ENCODE measurements around the gene MARCKS. TPM values are rescaled to one million over a fixed set of nuclear protein-coding genes. Genes with fewer than 3 reads are reported as not detected.

The MARCKS gene
- total and polyA plus RNA-seq, 11 donors: 5.1 to 93.3 (median 17.9) TPM

DNA sequence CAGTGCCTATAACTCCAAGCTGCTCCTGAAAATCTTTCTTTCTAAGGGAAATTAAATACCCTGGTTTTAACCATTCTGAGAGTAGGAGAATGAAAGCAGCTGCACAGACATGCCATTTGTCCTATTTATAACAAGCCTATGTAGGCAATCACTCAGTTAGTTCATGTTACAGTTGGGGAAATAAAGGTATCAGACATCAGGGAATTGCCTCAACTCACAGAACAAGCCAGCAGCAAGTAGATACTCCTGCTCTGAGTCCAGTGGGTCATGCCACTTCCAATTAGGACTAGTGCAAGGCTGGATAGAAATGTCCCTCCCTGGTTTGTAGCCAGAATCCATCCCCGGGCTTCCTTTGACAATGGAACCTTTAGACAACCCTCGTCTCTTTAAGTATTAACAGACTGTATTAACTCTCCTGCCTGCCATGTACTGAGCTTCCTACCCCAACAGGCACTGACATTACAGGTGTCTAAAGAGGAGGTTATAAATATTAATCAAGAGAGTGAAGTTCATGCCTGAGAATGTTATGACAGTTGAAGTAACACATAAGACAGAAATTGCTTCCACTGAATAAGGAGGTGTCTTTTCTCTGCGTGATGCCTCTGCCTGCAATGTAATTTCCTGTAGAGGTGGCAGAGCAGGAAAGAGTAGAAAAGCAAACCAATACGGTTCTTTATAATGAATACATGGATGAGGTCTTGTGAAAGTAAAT, 28.0 kb upstream of the MARCKS start:
- no peak for ATAC-seq

DNA sequence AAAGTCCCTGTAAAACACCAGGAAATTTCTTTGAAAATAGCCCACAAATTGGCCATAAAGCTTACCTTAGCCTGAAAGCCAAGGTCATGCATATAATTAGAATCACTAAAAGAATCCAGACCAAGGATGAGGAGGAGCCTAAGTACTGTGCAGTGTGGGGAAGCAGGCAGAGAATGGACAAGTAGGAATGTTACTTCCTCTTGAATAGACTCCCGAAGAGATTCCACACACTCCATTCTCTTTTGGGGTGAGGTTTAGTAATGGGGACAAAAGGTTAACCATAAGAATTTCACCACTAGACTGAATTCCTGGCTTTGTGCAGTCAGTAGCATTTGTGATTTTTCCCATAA, 27.5 kb upstream of the MARCKS start:
- no peak for TF ChIP-seq POLR2A (IDR thresholded peaks at IDR 0.05)
- TF ChIP-seq, protein P1, sequence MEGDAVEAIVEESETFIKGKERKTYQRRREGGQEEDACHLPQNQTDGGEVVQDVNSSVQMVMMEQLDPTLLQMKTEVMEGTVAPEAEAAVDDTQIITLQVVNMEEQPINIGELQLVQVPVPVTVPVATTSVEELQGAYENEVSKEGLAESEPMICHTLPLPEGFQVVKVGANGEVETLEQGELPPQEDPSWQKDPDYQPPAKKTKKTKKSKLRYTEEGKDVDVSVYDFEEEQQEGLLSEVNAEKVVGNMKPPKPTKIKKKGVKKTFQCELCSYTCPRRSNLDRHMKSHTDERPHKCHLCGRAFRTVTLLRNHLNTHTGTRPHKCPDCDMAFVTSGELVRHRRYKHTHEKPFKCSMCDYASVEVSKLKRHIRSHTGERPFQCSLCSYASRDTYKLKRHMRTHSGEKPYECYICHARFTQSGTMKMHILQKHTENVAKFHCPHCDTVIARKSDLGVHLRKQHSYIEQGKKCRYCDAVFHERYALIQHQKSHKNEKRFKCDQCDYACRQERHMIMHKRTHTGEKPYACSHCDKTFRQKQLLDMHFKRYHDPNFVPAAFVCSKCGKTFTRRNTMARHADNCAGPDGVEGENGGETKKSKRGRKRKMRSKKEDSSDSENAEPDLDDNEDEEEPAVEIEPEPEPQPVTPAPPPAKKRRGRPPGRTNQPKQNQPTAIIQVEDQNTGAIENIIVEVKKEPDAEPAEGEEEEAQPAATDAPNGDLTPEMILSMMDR (IDR thresholded peaks at IDR 0.05): no peak

More for the DNA sequence above, 28.0 kb upstream of the MARCKS start:
- no peak overlapping the region for H3K4me3 ChIP-seq
- intact Hi-C loops (cut with DNase I): no loop called here
- DNase-seq: no peak
- peaks cover 0 to 21% (median 9%) of the 10 kb centered on the region in 12 donors for H3K4me1 ChIP-seq
- H3K36me3 ChIP-seq: no peaks in the 10 kb centered on the region
- H3K27me3 ChIP-seq: no peaks in the 10 kb centered on the region
- 69 to 83% (median 75%) methylated on average over 4 of the region's 4 CpGs for WGBS, 4 donors
- no peaks in the 10 kb centered on the region for H3K9me3 ChIP-seq
- no peak overlapping the region for H3K27ac ChIP-seq
- no peak for TF ChIP-seq POLR2A (IDR thresholded peaks at IDR 0.05)
- TF ChIP-seq, protein P1 (IDR thresholded peaks at IDR 0.05): no peak

DNA sequence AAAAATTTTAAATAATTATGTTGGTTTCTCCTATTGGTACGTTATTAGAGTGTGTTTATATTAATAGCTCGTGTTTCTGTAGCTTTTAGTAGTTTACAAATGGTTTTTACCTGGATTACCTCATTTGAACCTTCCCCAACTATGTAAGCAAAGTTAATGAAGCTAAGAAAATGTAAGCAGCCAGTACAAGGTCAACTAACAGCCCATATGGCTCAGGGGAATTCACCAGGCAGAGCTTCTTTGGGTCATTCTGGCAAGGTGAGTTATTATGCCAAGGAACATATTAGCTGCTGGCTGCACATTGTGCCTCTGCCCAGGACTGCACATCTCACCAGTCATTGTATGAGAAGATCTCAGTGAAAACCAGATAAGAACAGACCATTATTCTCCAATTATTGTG, 27.0 kb upstream of the MARCKS start:
- Histone ChIP-seq H3K36me3 (no peaks in the 10 kb centered on the region), H3K4me3 (no peak overlapping the region), H3K27me3 (no peaks in the 10 kb centered on the region), H3K9me3 (no peaks in the 10 kb centered on the region), H3K4me1 (peaks cover 0 to 13% (median 8%) of the 10 kb centered on the region in 12 donors), H3K27ac (no peak overlapping the region)
- TF ChIP-seq, protein P1 (IDR thresholded peaks at IDR 0.05): no peak
- no peak for TF ChIP-seq POLR2A (IDR thresholded peaks at IDR 0.05)
- WGBS, 4 donors: 94 to 97% (median 94%) methylated on average over 2 of the region's 2 CpGs
- no peak for DNase-seq
- intact Hi-C loops (cut with DNase I): no loop called here
- ATAC-seq: no peak

More for the DNA sequence above, 27.5 kb upstream of the MARCKS start:
- Histone ChIP-seq H3K4me3 (no peak overlapping the region), H3K9me3 (no peaks in the 10 kb centered on the region), H3K4me1 (peaks cover 0 to 18% (median 9%) of the 10 kb centered on the region in 12 donors), H3K27me3 (no peaks in the 10 kb centered on the region), H3K27ac (no peak overlapping the region), H3K36me3 (no peaks in the 10 kb centered on the region)
- no peak for ATAC-seq
- intact Hi-C loops (cut with DNase I): no loop called here
- no peak for DNase-seq
- 36 to 57% (median 49%) methylated on average over 1 of the region's 1 CpG for WGBS, 4 donors

DNA sequence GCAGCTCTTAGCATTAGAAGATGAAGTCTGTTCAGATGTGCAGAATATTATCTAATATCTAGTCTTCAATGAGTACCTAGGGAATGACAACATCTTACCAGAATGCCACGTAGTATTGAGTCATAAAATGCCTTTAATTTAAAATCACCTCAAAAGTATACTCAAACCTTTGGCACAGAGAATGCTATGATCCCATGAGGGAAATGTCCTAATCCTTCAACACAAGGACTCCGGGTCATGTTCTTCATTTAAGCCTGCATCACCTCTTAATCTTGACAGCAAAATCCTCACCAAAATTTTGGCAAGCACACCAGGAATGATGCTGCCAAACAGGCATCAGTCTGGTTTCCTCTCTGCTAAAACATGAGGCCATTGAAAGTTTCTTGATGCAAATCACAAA, 23.6 kb upstream of the MARCKS start:
- DNase-seq: no peak
- Histone ChIP-seq H3K27me3 (no peaks in the 10 kb centered on the region), H3K36me3 (no peaks in the 10 kb centered on the region), H3K9me3 (no peaks in the 10 kb centered on the region), H3K4me1 (no peaks in the 10 kb centered on the region), H3K4me3 (no peak overlapping the region), H3K27ac (no peak overlapping the region)
- intact Hi-C loops (cut with DNase I): no loop called here
- 26 to 36% (median 32%) methylated on average over 2 of the region's 2 CpGs for WGBS, 4 donors
- TF ChIP-seq POLR2A (IDR thresholded peaks at IDR 0.05): no peak
- TF ChIP-seq, protein P1 (IDR thresholded peaks at IDR 0.05): no peak
- no peak for ATAC-seq
